Tibial artery (tissue), 4 donors: Measurements from ENCODE around the gene TOP2A.
"Not testable (repeated sequence)": the region's sequence is repeated elsewhere in the genome, so short reads cannot be mapped to it uniquely, and the experiment has no call there.

ENCODE experiments used
- DNase-seq, 2 donors: peaks; one replicate each; pipeline ENCODE4 v3.0.0-alpha.2; 2019
- H3K27ac ChIP-seq, 2 donors: fragments of 200-600 bp; sonication (generic) in 1 of 2; 1 replicate in 1 of 2; 2 replicates in 1 of 2; pipeline ENCODE4 v1.5.1; 2018 to 2019; ENCODE audit warnings: mild to moderate bottlenecking in 1 of 2
- H3K27me3 ChIP-seq, 2 donors: fragments of 200-600 bp; sonication (generic) in 1 of 2; one replicate each; pipeline versions ENCODE4 v1.5.1 to v1.6.0; 2016 to 2019
- H3K36me3 ChIP-seq, 3 donors: fragments of 200-600 bp; sonication (generic) in 2 of 3; one replicate each; pipeline ENCODE4 v1.5.1; 2016 to 2019; ENCODE audit warnings: mild to moderate bottlenecking in 2 of 3
- H3K4me1 ChIP-seq, 4 donors: fragments of 200-600 bp; sonication (generic) in 2 of 4; 1 replicate in 3 of 4; 2 replicates in 1 of 4; pipeline ENCODE4 v1.5.1; 2016 to 2019
- H3K4me3 ChIP-seq, 2 donors: fragments of 200-600 bp; sonication (generic) in 1 of 2; 1 replicate in 1 of 2; 2 replicates in 1 of 2; pipeline ENCODE4 v1.5.1; 2018 to 2019; ENCODE audit warnings: mild to moderate bottlenecking in 2 of 2
- H3K9me3 ChIP-seq, 3 donors: fragments of 200-600 bp; sonication (generic) in 1 of 3; one replicate each; pipeline ENCODE4 v1.5.1; 2016 to 2019
- CTCF ChIP-seq, 2 experiments: fragments of 200-600 bp in 1 of 2; fragments of 450-650 bp in 1 of 2; IDR thresholded peaks; one replicate each; pipeline ENCODE4 v1.5.1; 2017 to 2019; ENCODE audit warnings: antibody characterized with exemption in 2 of 2, mild to moderate bottlenecking in 1 of 2, moderate library complexity in 1 of 2
- intact Hi-C: fragments of 100-400 bp; cut with DNase I; formaldehyde crosslinking; loops from one replicate; pipeline ENCODE4 v1.15.0; 2023; ENCODE audit warnings: low total_unique reads

TOP2A gene

GRCh38 chr17:40418428-40418706 lies 671 bp upstream of the TOP2A start:
- H3K36me3 ChIP-seq = no peaks in the 10 kb centered on the region
- DNase-seq = no peak
- intact Hi-C loops = loop anchor here (5.0 kb wide), 1 partner anchor 61 kb away; no protein-coding TSS in a partner anchor
- peak overlapping the region; percentile 59 to 70 for H3K27ac ChIP-seq
- peaks cover 0 to 5% of the 10 kb centered on the region in 2 donors for H3K27me3 ChIP-seq
- peak overlapping the region; percentile 52 to 63 for H3K4me3 ChIP-seq
- no peak for TF ChIP-seq CTCF (IDR thresholded peaks at IDR 0.05)
- H3K9me3 ChIP-seq = no peaks in the 10 kb centered on the region
- peaks cover 0 to 13% (median 11%) of the 10 kb centered on the region in 4 donors for H3K4me1 ChIP-seq

- H3K4me1 ChIP-seq = peaks cover 0 to 13% (median 11%) of the 10 kb centered on the region in 4 donors
- no peak for TF ChIP-seq CTCF (IDR thresholded peaks at IDR 0.05)
- peak overlapping the region; percentile 52 to 63 for H3K4me3 ChIP-seq
- H3K9me3 ChIP-seq = no peaks in the 10 kb centered on the region
- intact Hi-C loops = loop anchor here (5.0 kb wide), 1 partner anchor 60 kb away; no protein-coding TSS in a partner anchor
- H3K36me3 ChIP-seq = no peaks in the 10 kb centered on the region
- H3K27me3 ChIP-seq = peaks cover 0 to 5% of the 10 kb centered on the region in 2 donors
- H3K27ac ChIP-seq = no peak overlapping the region
- DNase-seq = no peak
Measured at GRCh38 chr17:40417258-40417608, 463 bp downstream of the TOP2A start.

- Histone ChIP-seq H3K27ac (no peak overlapping the region), H3K27me3 (peaks cover 0 to 5% of the 10 kb centered on the region in 2 donors), H3K9me3 (no peaks in the 10 kb centered on the region), H3K4me1 (peaks cover 0 to 13% (median 11%) of the 10 kb centered on the region in 4 donors), H3K4me3 (no peak overlapping the region), H3K36me3 (no peaks in the 10 kb centered on the region)
- no peak for DNase-seq
- no peak for TF ChIP-seq CTCF (IDR thresholded peaks at IDR 0.05)
- intact Hi-C loops = loop anchor here (5.0 kb wide), 1 partner anchor 59 kb away; no protein-coding TSS in a partner anchor
Measured at GRCh38 chr17:40416671-40417070, 1.0 kb downstream of the TOP2A start.

- intact Hi-C loops = loop anchor here (5.0 kb wide), 1 partner anchor 58 kb away; no protein-coding TSS in a partner anchor
- DNase-seq = no peak
- peaks cover 0 to 13% (median 11%) of the 10 kb centered on the region in 4 donors for H3K4me1 ChIP-seq
- no peaks in the 10 kb centered on the region for H3K36me3 ChIP-seq
- peaks cover 0 to 5% of the 10 kb centered on the region in 2 donors for H3K27me3 ChIP-seq
- H3K27ac ChIP-seq = no peak overlapping the region
- no peaks in the 10 kb centered on the region for H3K9me3 ChIP-seq
- peak; percentile 58 to 65 for TF ChIP-seq CTCF (IDR thresholded peaks at IDR 0.05)
- H3K4me3 ChIP-seq = no peak overlapping the region
Measured at GRCh38 chr17:40415390-40415789, 2.3 kb downstream of the TOP2A start.

GRCh38 chr17:40414312-40414711 lies 3.4 kb downstream of the TOP2A start:
- H3K36me3 ChIP-seq, H3K27ac ChIP-seq, H3K27me3 ChIP-seq, intact Hi-C loops, H3K9me3 ChIP-seq, H3K4me3 ChIP-seq, DNase-seq: not testable (repeated sequence)
- peaks cover 0 to 13% (median 11%) of the 10 kb centered on the region in 4 donors for H3K4me1 ChIP-seq

- peaks cover 0 to 5% of the 10 kb centered on the region in 2 donors for H3K27me3 ChIP-seq
- H3K27ac ChIP-seq = no peak overlapping the region
- no peaks in the 10 kb centered on the region for H3K9me3 ChIP-seq
- no peak for TF ChIP-seq CTCF (IDR thresholded peaks at IDR 0.05)
- no peak overlapping the region for H3K4me3 ChIP-seq
- intact Hi-C loops = no loop called here
- H3K4me1 ChIP-seq = peaks cover 0 to 6% (median 6%) of the 10 kb centered on the region in 4 donors
- H3K36me3 ChIP-seq = no peaks in the 10 kb centered on the region
- DNase-seq = no peak
Measured at GRCh38 chr17:40412880-40413279, 4.8 kb downstream of the TOP2A start.
